ENCODE results near the gene TSEN2.

The TSEN2 gene

GRCh38 chr3:12489368-12489767 lies 5.1 kb downstream of the TSEN2 start:
- H3K27ac Mint-ChIP-seq, result no peak overlapping the region
- peaks cover 15% of the 10 kb centered on the region for H3K4me1 Mint-ChIP-seq (ENCODE audit: low read depth)
- no peak for DNase-seq (ENCODE audit: low spot score)
- no peak overlapping the region for H3K4me3 Mint-ChIP-seq
- no peaks in the 10 kb centered on the region for H3K9me3 Mint-ChIP-seq
- H3K36me3 Mint-ChIP-seq (ENCODE audit: low read depth), result peaks cover 10% of the 10 kb centered on the region
- H3K27me3 Mint-ChIP-seq (ENCODE audit: low read depth), result no peaks in the 10 kb centered on the region

- Mint-ChIP-seq H3K4me1 (ENCODE audit: low read depth) (peaks cover 13% of the 10 kb centered on the region), H3K4me3 (no peak overlapping the region), H3K27ac (no peak overlapping the region), H3K9me3 (no peaks in the 10 kb centered on the region), H3K36me3 (ENCODE audit: low read depth) (peaks cover 10% of the 10 kb centered on the region), H3K27me3 (ENCODE audit: low read depth) (no peaks in the 10 kb centered on the region)
- no peak for DNase-seq (ENCODE audit: low spot score)
These were observed 5.6 kb downstream of the TSEN2 start for GRCh38 chr3:12489832-12490231.

- Mint-ChIP-seq H3K27me3 (ENCODE audit: low read depth) (no peaks in the 10 kb centered on the region), H3K4me1 (ENCODE audit: low read depth) (peaks cover 6% of the 10 kb centered on the region), H3K9me3 (no peaks in the 10 kb centered on the region), H3K36me3 (ENCODE audit: low read depth) (peaks cover 10% of the 10 kb centered on the region), H3K4me3 (no peak overlapping the region), H3K27ac (no peak overlapping the region)
- DNase-seq (ENCODE audit: low spot score), result no peak
These were observed 6.3 kb downstream of the TSEN2 start for GRCh38 chr3:12490547-12490946.

GRCh38 chr3:12495749-12496452 lies 11.6 kb downstream of the TSEN2 start:
- peaks cover 18% of the 10 kb centered on the region for H3K36me3 Mint-ChIP-seq (ENCODE audit: low read depth)
- H3K4me3 Mint-ChIP-seq, result no peak overlapping the region
- H3K27ac Mint-ChIP-seq, result no peak overlapping the region
- H3K27me3 Mint-ChIP-seq (ENCODE audit: low read depth), result no peaks in the 10 kb centered on the region
- H3K4me1 Mint-ChIP-seq (ENCODE audit: low read depth), result no peaks in the 10 kb centered on the region
- no peaks in the 10 kb centered on the region for H3K9me3 Mint-ChIP-seq
- no peak for DNase-seq (ENCODE audit: low spot score)

GRCh38 chr3:12496453-12496761 lies 12.1 kb downstream of the TSEN2 start:
- Mint-ChIP-seq H3K27ac (no peak overlapping the region), H3K4me1 (ENCODE audit: low read depth) (no peaks in the 10 kb centered on the region), H3K4me3 (no peak overlapping the region), H3K9me3 (no peaks in the 10 kb centered on the region), H3K36me3 (ENCODE audit: low read depth) (peaks cover 18% of the 10 kb centered on the region), H3K27me3 (ENCODE audit: low read depth) (no peaks in the 10 kb centered on the region)
- DNase-seq (ENCODE audit: low spot score), result no peak

- Mint-ChIP-seq H3K9me3 (no peaks in the 10 kb centered on the region), H3K36me3 (ENCODE audit: low read depth) (peaks cover 25% of the 10 kb centered on the region), H3K27ac (no peak overlapping the region), H3K27me3 (ENCODE audit: low read depth) (no peaks in the 10 kb centered on the region), H3K4me3 (no peak overlapping the region), H3K4me1 (ENCODE audit: low read depth) (no peaks in the 10 kb centered on the region)
- no peak for DNase-seq (ENCODE audit: low spot score)
These were observed 15.2 kb downstream of the TSEN2 start for GRCh38 chr3:12499474-12499873.

GRCh38 chr3:12501360-12502020 lies 17.2 kb downstream of the TSEN2 start:
- Mint-ChIP-seq H3K27me3 (ENCODE audit: low read depth) (no peaks in the 10 kb centered on the region), H3K9me3 (no peaks in the 10 kb centered on the region), H3K4me1 (ENCODE audit: low read depth) (no peaks in the 10 kb centered on the region), H3K4me3 (no peak overlapping the region), H3K36me3 (ENCODE audit: low read depth) (peaks cover 27% of the 10 kb centered on the region), H3K27ac (no peak overlapping the region)
- no peak for DNase-seq (ENCODE audit: low spot score)

- Mint-ChIP-seq H3K9me3 (no peaks in the 10 kb centered on the region), H3K27ac (no peak overlapping the region), H3K36me3 (ENCODE audit: low read depth) (peaks cover 19% of the 10 kb centered on the region), H3K4me3 (no peak overlapping the region), H3K27me3 (ENCODE audit: low read depth) (no peaks in the 10 kb centered on the region), H3K4me1 (ENCODE audit: low read depth) (no peaks in the 10 kb centered on the region)
- DNase-seq (ENCODE audit: low spot score), result no peak
These were observed 19.1 kb downstream of the TSEN2 start for GRCh38 chr3:12503126-12503957.

- Mint-ChIP-seq H3K4me3 (no peak overlapping the region), H3K9me3 (no peaks in the 10 kb centered on the region), H3K4me1 (ENCODE audit: low read depth) (no peaks in the 10 kb centered on the region), H3K27ac (no peak overlapping the region), H3K36me3 (ENCODE audit: low read depth) (peaks cover 19% of the 10 kb centered on the region), H3K27me3 (ENCODE audit: low read depth) (no peaks in the 10 kb centered on the region)
- no peak for DNase-seq (ENCODE audit: low spot score)
These were observed 22.0 kb downstream of the TSEN2 start for GRCh38 chr3:12506201-12506709.

GRCh38 chr3:12507591-12508281 lies 23.5 kb downstream of the TSEN2 start:
- H3K27ac Mint-ChIP-seq, result no peak overlapping the region
- DNase-seq (ENCODE audit: low spot score), result no peak
- H3K4me1 Mint-ChIP-seq (ENCODE audit: low read depth), result no peaks in the 10 kb centered on the region
- H3K4me3 Mint-ChIP-seq, result no peak overlapping the region
- no peaks in the 10 kb centered on the region for H3K9me3 Mint-ChIP-seq
- H3K27me3 Mint-ChIP-seq (ENCODE audit: low read depth), result no peaks in the 10 kb centered on the region
- H3K36me3 Mint-ChIP-seq (ENCODE audit: low read depth), result peaks cover 15% of the 10 kb centered on the region

GRCh38 chr3:12508291-12508700 lies 24.0 kb downstream of the TSEN2 start:
- H3K4me1 Mint-ChIP-seq (ENCODE audit: low read depth), result no peaks in the 10 kb centered on the region
- H3K9me3 Mint-ChIP-seq, result no peaks in the 10 kb centered on the region
- H3K27ac Mint-ChIP-seq, result no peak overlapping the region
- no peaks in the 10 kb centered on the region for H3K27me3 Mint-ChIP-seq (ENCODE audit: low read depth)
- no peak overlapping the region for H3K4me3 Mint-ChIP-seq
- H3K36me3 Mint-ChIP-seq (ENCODE audit: low read depth), result peaks cover 12% of the 10 kb centered on the region
- no peak for DNase-seq (ENCODE audit: low spot score)

- Mint-ChIP-seq H3K36me3 (ENCODE audit: low read depth) (peaks cover 5% of the 10 kb centered on the region), H3K4me1 (ENCODE audit: low read depth) (no peaks in the 10 kb centered on the region), H3K27ac (no peak overlapping the region), H3K9me3 (no peaks in the 10 kb centered on the region), H3K4me3 (no peak overlapping the region), H3K27me3 (ENCODE audit: low read depth) (no peaks in the 10 kb centered on the region)
- DNase-seq (ENCODE audit: low spot score), result no peak
These were observed 25.2 kb downstream of the TSEN2 start for GRCh38 chr3:12509466-12509865.

- H3K9me3 Mint-ChIP-seq, result no peaks in the 10 kb centered on the region
- H3K27ac Mint-ChIP-seq, result no peak overlapping the region
- no peak for DNase-seq (ENCODE audit: low spot score)
- no peaks in the 10 kb centered on the region for H3K27me3 Mint-ChIP-seq (ENCODE audit: low read depth)
- no peaks in the 10 kb centered on the region for H3K4me1 Mint-ChIP-seq (ENCODE audit: low read depth)
- no peak overlapping the region for H3K4me3 Mint-ChIP-seq
- H3K36me3 Mint-ChIP-seq (ENCODE audit: low read depth), result peaks cover under 1% of the 10 kb centered on the region
These were observed 28.3 kb downstream of the TSEN2 start for GRCh38 chr3:12512534-12513118.

All from T-helper 2 cell treated with Interferon-gamma antibody and Interleukin-4, amounts not matched to agents 5 μg/mL and 100 μg/mL, for 36 hours (primary cell).